ENCODE results near the gene ZCCHC7. TPM values are rescaled to one million over a fixed set of nuclear protein-coding genes. Genes with fewer than 3 reads are reported as not detected.

Gene ZCCHC7
- total and polyA plus RNA-seq, 2 of the 8 experiments (the other 6 are each of a cell fraction or from before 2014, with no cell fraction given) = 12.2 to 27.5 TPM

DNA sequence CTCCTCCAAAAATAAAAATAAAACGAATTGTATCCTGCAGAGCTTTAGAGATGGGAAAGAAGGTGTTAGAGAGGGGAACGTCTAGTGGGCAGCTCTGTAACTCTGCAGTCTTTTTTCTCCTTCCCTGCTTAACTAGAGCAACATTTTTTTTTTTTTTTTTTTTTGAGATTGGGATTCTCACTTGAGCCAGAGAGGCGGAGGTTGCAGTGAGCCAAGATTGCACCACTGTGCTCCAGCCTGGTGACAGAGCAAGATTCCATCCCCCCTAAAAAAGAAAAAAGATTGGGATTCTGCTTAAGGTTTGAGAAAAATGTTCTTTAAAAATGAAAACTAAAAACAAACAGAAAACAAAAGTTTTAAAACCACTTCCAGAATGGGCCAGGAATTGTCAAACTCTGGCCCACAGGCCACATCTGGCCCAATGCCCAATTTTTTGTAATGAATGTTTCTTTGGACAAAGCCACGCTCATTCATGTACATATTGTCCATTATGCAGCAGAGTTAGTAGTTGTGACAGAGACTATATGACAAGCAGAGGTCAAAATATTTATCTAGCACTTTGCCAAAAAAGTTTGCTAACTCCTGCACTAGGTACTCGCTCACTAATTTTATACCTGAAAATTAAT, 98.5 kb downstream of the ZCCHC7 start (continued):
- TF ChIP-seq NANOG (IDR thresholded peaks at IDR 0.05; ENCODE audit: insufficient read depth, low read depth, low read length, poor library complexity, severe bottlenecking) = no peak
